ENCODE measurements around the gene ATP9B. TPM values are rescaled to one million over a fixed set of nuclear protein-coding genes. Genes with fewer than 3 reads are reported as not detected.

The ATP9B gene
- total RNA-seq, 1 experiment from 2014 or later, result 8.6 TPM

GRCh38 chr18:79056827-79057367 lies 12.3 kb upstream of the ATP9B start:
- no peaks in the 10 kb centered on the region for H3K79me2 ChIP-seq (ENCODE audit: low read depth)
- ChIA-PET CTCF (no interaction called here), POLR2A (ENCODE audit: unreplicated experiment) (no interaction called here)
- H2AFZ ChIP-seq, result no peak overlapping the region
- H3K27me3 ChIP-seq (ENCODE audit: insufficient read depth, low read depth), result peaks cover 74% of the 10 kb centered on the region
- TF ChIP-seq CTCF (conservative IDR thresholded peaks at IDR 0.05) (no peak), EZH2 (IDR thresholded peaks at IDR 0.05; ENCODE audit: low read depth) (no peak)
- no peaks in the 10 kb centered on the region for H3K9me3 ChIP-seq (ENCODE audit: insufficient read depth, low read depth)
- H3K36me3 ChIP-seq (ENCODE audit: low read depth), result no peaks in the 10 kb centered on the region
- no peak overlapping the region for H3K4me3 ChIP-seq
- no peaks in the 10 kb centered on the region for H3F3A ChIP-seq (ENCODE audit: insufficient read depth, low read depth)
- no peaks in the 10 kb centered on the region for H3K4me1 ChIP-seq (replicated peaks; ENCODE audit: insufficient read depth)
- H4K20me1 ChIP-seq (ENCODE audit: insufficient read depth), result no peaks in the 10 kb centered on the region
- intact Hi-C loops (cut with micrococcal nuclease; ENCODE audit: unreplicated experiment), result no loop called here
- no peak overlapping the region for H3K4me2 ChIP-seq
- H3K9me2 ChIP-seq (ENCODE audit: insufficient read depth), result no peaks in the 10 kb centered on the region; the same call in 1 of the 2 replicates
- H3K27ac ChIP-seq, result no peak overlapping the region
- BruUV-seq (replicated peaks), result no TSS peak
- no peak for DNase-seq

GRCh38 chr18:79058007-79058406 lies 11.2 kb upstream of the ATP9B start:
- no peak overlapping the region for H3K27ac ChIP-seq
- no peaks in the 10 kb centered on the region for H3K79me2 ChIP-seq (ENCODE audit: low read depth)
- H3K4me2 ChIP-seq, result no peak overlapping the region
- peaks cover 8% of the 10 kb centered on the region for H3K4me1 ChIP-seq (replicated peaks; ENCODE audit: insufficient read depth)
- TF ChIP-seq EZH2 (IDR thresholded peaks at IDR 0.05; ENCODE audit: low read depth) (no peak), CTCF (conservative IDR thresholded peaks at IDR 0.05) (no peak)
- no peaks in the 10 kb centered on the region; the same call in 1 of the 2 replicates for H3K9me2 ChIP-seq (ENCODE audit: insufficient read depth)
- peaks cover 63% of the 10 kb centered on the region for H3K27me3 ChIP-seq (ENCODE audit: insufficient read depth, low read depth)
- no peak overlapping the region for H2AFZ ChIP-seq
- H3K9me3 ChIP-seq (ENCODE audit: insufficient read depth, low read depth), result no peaks in the 10 kb centered on the region
- H3K4me3 ChIP-seq, result no peak overlapping the region
- H4K20me1 ChIP-seq (ENCODE audit: insufficient read depth), result no peaks in the 10 kb centered on the region
- intact Hi-C loops (cut with micrococcal nuclease; ENCODE audit: unreplicated experiment), result no loop called here
- no peak for DNase-seq
- H3K36me3 ChIP-seq (ENCODE audit: low read depth), result no peaks in the 10 kb centered on the region
- no peaks in the 10 kb centered on the region for H3F3A ChIP-seq (ENCODE audit: insufficient read depth, low read depth)
- ChIA-PET POLR2A (ENCODE audit: unreplicated experiment) (no interaction called here), CTCF (no interaction called here)
- BruUV-seq (replicated peaks), result no TSS peak

- no peaks in the 10 kb centered on the region for H3K36me3 ChIP-seq (ENCODE audit: low read depth)
- H3K9me2 ChIP-seq (ENCODE audit: insufficient read depth), result no peaks in the 10 kb centered on the region
- TF ChIP-seq EZH2 (IDR thresholded peaks at IDR 0.05; ENCODE audit: low read depth) (no peak), CTCF (conservative IDR thresholded peaks at IDR 0.05) (no peak)
- no peaks in the 10 kb centered on the region for H3K9me3 ChIP-seq (ENCODE audit: insufficient read depth, low read depth)
- no peaks in the 10 kb centered on the region for H3K79me2 ChIP-seq (ENCODE audit: low read depth)
- no peaks in the 10 kb centered on the region for H4K20me1 ChIP-seq (ENCODE audit: insufficient read depth)
- H3K4me1 ChIP-seq (replicated peaks; ENCODE audit: insufficient read depth), result peaks cover 8% of the 10 kb centered on the region
- H3K27ac ChIP-seq, result no peak overlapping the region
- H2AFZ ChIP-seq, result no peak overlapping the region
- H3K4me3 ChIP-seq, result no peak overlapping the region
- H3K27me3 ChIP-seq (ENCODE audit: insufficient read depth, low read depth), result peaks cover 18% of the 10 kb centered on the region; the same call in 1 of the 2 replicates
- CTCF ChIA-PET, result no interaction called here
- peak overlapping the region; percentile 25; the same call in 1 of the 2 replicates for H3K4me2 ChIP-seq
- no TSS peak for BruUV-seq (replicated peaks)
- peaks cover 3% of the 10 kb centered on the region; the same call in 1 of the 2 replicates for H3F3A ChIP-seq (ENCODE audit: insufficient read depth, low read depth)
- peak; percentile 61 to 75 for DNase-seq
- POLR2A ChIA-PET (ENCODE audit: unreplicated experiment), result no interaction called here
- intact Hi-C loops (cut with micrococcal nuclease; ENCODE audit: unreplicated experiment), result no loop called here
Measured at GRCh38 chr18:79062806-79063205, 6.4 kb upstream of the ATP9B start.

Measured in PC-9 (cell line).